Measurements from ENCODE around the gene ADGRB3.
"Not testable (repeated sequence)": the region's sequence is repeated elsewhere in the genome, so short reads cannot be mapped to it uniquely, and the experiment has no call there.

Gene ADGRB3

GRCh38 chr6:69042297-69042696 lies 407.2 kb downstream of the ADGRB3 start:
- no peak for DNase-seq (ENCODE audit: low read depth)

- DNase-seq (ENCODE audit: low read depth): no peak
Observed at GRCh38 chr6:69044534-69044933, 409.5 kb downstream of the ADGRB3 start.

GRCh38 chr6:69059413-69059812 lies 424.3 kb downstream of the ADGRB3 start:
- no peak for DNase-seq (ENCODE audit: low read depth)

- no peak for DNase-seq (ENCODE audit: low read depth)
Observed at GRCh38 chr6:69061066-69061465, 426.0 kb downstream of the ADGRB3 start.

GRCh38 chr6:69063401-69063800 lies 428.3 kb downstream of the ADGRB3 start:
- no peak for DNase-seq (ENCODE audit: low read depth)

GRCh38 chr6:69064226-69064625 lies 429.1 kb downstream of the ADGRB3 start:
- no peak for DNase-seq (ENCODE audit: low read depth)

- DNase-seq (ENCODE audit: low read depth): no peak
Observed at GRCh38 chr6:69069881-69070280, 434.8 kb downstream of the ADGRB3 start.

- no peak for DNase-seq (ENCODE audit: low read depth)
Observed at GRCh38 chr6:69072796-69073195, 437.7 kb downstream of the ADGRB3 start.

GRCh38 chr6:69084746-69085335 lies 449.8 kb downstream of the ADGRB3 start:
- DNase-seq (ENCODE audit: low read depth): no peak

- no peak for DNase-seq (ENCODE audit: low read depth)
Observed at GRCh38 chr6:69086689-69087088, 451.6 kb downstream of the ADGRB3 start.

GRCh38 chr6:69089539-69089938 lies 454.5 kb downstream of the ADGRB3 start:
- DNase-seq (ENCODE audit: low read depth): no peak

GRCh38 chr6:69090132-69090531 lies 455.1 kb downstream of the ADGRB3 start:
- no peak for DNase-seq (ENCODE audit: low read depth)

- no peak for DNase-seq (ENCODE audit: low read depth)
Observed at GRCh38 chr6:69096681-69097080, 461.6 kb downstream of the ADGRB3 start.

- DNase-seq (ENCODE audit: low read depth): no peak
Observed at GRCh38 chr6:69097948-69098347, 462.9 kb downstream of the ADGRB3 start.

- no peak for DNase-seq (ENCODE audit: low read depth)
Observed at GRCh38 chr6:69098910-69099309, 463.8 kb downstream of the ADGRB3 start.

- DNase-seq (ENCODE audit: low read depth): no peak
Observed at GRCh38 chr6:69100772-69101171, 465.7 kb downstream of the ADGRB3 start.

GRCh38 chr6:69102416-69102815 lies 467.3 kb downstream of the ADGRB3 start:
- no peak for DNase-seq (ENCODE audit: low read depth)

GRCh38 chr6:69105288-69105687 lies 470.2 kb downstream of the ADGRB3 start:
- DNase-seq (ENCODE audit: low read depth): no peak

GRCh38 chr6:69106511-69106910 lies 471.4 kb downstream of the ADGRB3 start:
- DNase-seq (ENCODE audit: low read depth): no peak

GRCh38 chr6:69111301-69111700 lies 476.2 kb downstream of the ADGRB3 start:
- DNase-seq (ENCODE audit: low read depth): no peak

GRCh38 chr6:69116658-69117057 lies 481.6 kb downstream of the ADGRB3 start:
- DNase-seq (ENCODE audit: low read depth): no peak

- not testable (repeated sequence) for DNase-seq (ENCODE audit: low read depth)
Observed at GRCh38 chr6:69121461-69122406, 486.7 kb downstream of the ADGRB3 start.

GRCh38 chr6:69122407-69122773 lies 487.3 kb downstream of the ADGRB3 start:
- no peak for DNase-seq (ENCODE audit: low read depth)

GRCh38 chr6:69128411-69128810 lies 493.3 kb downstream of the ADGRB3 start:
- DNase-seq (ENCODE audit: low read depth): no peak

Measured in activated T-cell treated with anti-CD3 and anti-CD28 coated beads for 48 hours (primary cell).